Measurements from ENCODE around the gene CLEC16A. TPM values are rescaled to one million over a fixed set of nuclear protein-coding genes. Genes with fewer than 3 reads are reported as not detected.

Gene CLEC16A
- total RNA-seq, 1 donor, result 35.5 TPM

DNA sequence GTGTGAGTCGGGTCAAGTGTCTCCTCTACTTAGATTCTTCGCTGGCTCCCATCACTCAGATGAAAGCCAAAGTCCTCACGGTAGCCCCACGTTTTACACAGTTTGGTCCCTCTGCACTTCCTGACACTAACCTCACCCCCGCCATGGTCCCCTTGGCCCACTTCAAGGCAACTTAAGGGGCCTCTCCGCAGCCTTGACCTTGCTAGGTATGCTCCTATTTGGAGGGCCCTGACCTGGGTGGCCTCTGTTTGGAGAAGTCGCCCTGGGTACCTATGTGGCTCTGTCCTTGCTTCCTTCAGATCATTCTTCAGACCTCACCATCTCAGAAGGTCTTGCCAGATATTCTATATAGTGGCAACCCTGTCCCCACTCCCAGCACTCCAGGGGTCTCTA is 201.5 kb downstream of the CLEC16A start:
- DNase-seq (ENCODE audit: low read depth in 2 of 3, low spot score in 2 of 3), result no peak

DNA sequence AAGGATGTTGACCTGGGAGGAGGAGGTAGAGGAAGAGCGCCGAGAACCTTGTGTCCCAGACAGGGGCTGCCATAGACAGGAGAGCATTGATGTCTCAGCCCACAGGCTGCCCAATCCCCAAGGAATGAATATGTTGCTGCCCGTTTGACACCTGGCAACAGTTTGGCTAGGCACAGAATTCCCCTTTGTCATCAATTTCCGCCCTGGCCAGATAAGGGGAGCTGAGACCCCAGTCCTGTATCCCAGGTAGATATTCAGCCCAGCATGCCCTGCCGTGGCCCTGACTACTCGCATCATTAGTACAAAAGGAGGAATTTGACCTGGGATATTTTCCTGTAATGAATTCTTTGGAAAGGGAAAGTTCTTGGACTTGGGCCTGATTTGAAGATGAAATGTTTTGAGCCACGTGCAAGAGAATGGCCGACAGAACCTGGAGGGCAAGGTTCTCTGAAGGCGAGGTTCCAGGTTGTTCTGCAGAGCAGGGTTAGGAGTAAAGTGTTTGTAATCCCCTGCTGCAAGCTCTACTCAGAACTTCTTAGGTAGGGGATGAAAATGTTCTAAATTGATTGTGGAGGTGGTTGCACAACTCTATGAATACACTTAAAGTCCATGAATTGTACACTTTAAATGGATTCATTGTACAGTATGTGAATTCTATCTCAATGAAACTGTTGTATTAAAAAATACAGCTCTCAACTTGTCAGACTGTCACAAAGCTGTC is 202.8 kb downstream of the CLEC16A start:
- no peak for DNase-seq (ENCODE audit: low read depth in 2 of 3, low spot score in 2 of 3)

DNA sequence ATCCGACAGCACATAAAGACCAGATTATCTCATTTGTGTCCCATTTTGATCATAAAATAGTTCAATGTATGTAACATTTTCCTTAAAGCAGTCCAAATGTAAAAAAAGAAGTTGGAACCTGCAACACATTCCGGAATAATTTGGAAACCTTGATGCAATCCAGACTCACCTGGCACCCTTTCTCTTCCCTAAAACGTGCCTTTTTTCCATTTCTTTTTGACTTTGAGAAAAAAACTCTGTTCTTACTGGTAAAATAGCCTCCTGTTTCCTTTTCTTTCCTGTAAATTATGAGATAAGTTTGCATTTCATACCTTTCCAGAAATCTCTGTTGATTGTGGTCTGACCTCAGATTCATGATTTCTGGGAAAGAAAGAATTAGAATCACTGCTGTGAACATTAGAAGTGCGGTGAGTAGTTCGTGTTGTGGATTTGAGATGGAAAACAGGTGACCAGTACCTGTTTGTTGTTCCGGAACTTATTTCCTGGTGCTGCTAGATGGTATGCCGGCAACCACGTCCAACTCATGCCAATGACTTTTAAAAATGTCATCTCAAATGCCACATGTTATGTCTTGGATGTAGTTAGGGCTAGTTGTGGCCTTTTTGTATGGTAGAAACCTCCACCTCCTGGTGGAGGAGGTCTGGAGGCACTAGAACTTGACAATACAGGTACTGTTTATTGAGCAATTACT is 203.5 kb downstream of the CLEC16A start:
- no peak for DNase-seq (ENCODE audit: low read depth in 2 of 3, low spot score in 2 of 3)

DNA sequence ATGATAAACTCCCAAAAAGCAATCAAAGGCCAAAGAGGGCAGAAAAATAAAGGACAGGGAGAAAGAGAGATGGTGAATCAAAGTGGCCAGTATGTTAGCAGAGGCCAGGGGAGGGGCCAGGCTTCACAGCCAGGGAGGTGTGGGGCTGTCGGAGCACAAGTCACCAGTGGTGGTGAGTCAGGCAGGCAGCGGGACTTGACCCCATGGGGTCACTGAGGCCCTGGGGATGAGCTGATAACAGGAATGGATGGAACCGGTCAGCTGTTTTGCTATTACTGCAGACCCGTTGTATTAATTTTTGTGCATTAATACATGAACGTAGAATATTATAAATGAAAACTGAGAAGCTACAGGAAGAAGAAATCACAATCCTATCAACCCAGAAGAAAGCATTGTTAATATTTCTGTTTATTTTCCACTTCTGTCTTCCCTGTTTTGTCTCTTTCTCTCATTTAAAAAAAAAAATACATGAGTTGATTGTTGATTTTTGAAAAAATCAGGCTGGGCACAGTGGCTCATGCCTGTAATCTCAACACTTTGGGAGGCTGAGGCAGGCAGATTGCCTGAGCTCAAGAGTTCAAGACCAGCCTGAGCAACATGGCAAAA is 204.8 kb downstream of the CLEC16A start:
- no peak for DNase-seq (ENCODE audit: low read depth in 2 of 3, low spot score in 2 of 3)

DNA sequence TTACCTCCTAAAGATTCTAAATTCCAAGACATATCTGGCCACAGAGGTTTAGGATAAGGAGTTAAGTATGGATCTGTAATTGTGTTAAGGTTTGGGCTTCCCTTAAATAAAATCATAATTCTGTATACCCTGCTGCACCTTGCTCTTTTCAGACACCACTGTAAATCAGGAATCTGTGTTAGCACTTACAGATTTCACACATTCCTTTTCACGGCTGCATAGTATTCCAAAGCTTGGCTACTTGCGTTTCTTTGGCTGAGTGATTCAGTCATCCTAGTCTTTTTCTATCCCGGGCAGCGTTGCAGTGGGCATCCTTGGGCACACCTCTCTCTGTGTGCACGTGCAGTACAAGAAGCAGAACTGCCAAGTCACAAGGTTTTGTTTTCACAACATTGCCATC is 205.8 kb downstream of the CLEC16A start:
- no peak for DNase-seq (ENCODE audit: low read depth in 2 of 3, low spot score in 2 of 3)

DNA sequence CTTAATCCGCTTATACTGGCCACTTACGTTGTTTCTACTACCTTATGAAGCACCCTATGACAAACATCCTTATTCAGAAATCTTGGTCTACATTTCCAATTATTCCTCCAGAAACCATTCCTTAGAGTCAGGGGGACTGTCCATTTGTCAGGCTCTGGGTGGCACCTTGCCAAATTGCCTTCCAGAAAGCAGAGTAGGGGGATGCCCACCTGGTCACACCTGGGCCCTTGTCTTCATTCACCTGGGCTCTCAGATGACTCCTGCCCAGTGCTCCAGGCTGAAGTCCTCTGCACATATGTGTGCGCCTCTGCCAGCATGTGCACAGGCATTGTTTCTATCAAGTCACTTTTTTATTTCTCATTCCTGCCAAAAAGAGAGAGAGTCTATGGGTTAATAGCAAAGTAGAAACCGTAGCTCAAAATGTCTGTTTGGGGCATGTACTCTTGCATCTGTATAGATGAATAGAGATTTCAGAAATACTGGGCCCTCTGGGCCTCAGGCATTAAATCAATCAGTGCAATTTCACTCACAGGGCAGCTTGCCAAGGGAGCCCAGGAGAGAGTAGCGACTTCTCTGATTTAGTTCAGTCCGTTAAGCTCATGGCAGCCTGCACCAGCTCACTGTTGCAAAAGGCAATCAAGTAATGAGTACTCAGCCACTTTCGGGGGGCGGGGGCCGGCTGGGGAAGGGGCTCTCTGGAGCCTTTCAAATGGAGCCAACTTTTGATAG is 207.0 kb downstream of the CLEC16A start:
- DNase-seq (ENCODE audit: low read depth in 2 of 3, low spot score in 2 of 3), result no peak

DNA sequence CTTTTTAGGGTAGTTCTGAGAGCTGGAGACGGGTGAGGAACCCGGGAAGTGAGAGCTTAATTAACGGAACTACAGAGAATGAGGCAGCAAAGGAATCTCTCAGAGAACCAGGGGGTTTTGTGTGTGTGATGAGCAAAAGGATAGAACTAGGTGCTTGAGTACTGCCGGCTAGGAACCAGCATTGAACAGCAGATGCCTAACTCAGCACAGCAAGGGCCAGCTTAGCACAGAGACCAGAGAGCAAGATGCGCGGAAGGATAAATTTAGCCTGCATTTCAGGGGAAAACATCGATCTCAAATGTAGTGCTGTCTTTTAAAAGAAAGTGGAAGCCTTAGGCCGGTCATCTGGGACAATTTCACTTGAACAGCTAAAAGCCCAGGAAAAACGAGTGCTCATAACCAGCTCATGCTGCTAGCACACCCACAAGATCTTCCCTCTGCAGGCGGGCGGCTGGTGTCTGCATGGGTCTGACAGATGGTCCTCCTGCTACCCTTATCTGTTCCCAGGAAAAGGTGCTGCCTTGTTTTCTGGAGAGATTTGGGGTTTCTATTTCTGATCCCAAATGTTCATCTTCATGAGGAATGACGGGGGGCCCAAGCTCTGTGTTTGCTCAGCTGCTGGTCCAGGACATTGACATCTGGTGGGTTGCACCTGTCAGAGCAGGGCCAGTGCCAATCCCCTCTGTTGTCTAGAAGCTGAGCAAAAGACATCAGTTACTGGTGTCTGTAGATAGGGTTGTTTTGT is 207.7 kb downstream of the CLEC16A start:
- no peak for DNase-seq (ENCODE audit: low read depth in 2 of 3, low spot score in 2 of 3)

DNA sequence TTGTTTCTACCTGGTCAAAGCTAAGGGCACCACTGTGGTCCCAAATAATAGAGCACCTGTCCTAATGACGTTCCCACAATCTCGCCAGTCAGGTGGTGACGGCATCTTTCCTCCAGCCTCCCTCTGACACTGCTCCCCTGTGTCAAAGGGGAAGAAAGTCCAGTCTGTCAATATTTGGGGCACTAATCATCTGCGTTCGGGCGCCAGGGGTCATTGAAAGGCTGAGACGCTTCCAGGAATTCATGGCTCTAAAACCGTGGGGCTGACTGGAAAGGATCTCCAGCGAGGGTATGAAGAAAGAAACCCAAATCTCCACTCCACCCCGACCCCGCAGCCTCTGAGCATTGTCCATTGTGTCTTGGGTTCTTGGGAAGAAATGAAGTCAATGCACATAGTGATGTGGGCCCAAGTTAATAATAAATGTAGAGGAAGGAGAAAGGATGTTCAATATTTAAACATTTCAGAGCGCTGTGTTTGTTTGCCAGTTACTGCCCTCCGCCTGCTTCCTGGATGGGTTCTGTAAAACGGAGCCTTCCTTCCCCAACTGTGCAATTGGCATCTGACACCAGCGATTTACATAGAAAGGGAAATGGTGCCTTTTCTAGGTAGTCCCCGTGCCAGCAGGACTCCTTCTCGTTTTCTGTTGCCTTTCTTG is 208.4 kb downstream of the CLEC16A start:
- DNase-seq (ENCODE audit: low read depth in 2 of 3, low spot score in 2 of 3), result peak in 2 of 3 donors; percentile 34 to 74

DNA sequence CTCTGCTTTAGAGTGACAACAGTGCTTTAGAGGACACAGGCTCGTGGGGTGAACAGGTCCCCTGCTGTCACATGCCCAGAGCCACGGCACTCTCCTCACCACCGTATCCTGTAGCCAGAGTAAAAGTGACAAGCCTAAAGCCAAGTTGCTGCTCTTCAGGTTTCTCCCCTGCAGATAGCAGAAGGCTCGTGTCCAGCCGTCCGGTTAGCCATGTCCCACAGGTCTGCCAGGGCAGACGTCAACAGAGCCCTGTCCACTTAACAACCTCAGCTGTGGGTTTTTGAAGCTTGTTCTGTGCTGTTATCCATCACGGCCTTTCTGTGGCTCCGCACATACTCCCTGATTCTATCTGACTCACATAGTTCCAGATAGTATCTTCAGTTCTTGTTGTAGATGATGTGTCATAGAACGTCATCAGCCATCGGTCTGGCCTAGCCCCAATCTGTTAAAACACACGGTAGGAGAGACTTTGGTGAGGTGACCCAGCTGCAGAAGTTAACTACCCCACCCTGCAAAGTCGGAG is 211.0 kb downstream of the CLEC16A start:
- DNase-seq (ENCODE audit: low read depth in 2 of 3, low spot score in 2 of 3), result no peak

DNA sequence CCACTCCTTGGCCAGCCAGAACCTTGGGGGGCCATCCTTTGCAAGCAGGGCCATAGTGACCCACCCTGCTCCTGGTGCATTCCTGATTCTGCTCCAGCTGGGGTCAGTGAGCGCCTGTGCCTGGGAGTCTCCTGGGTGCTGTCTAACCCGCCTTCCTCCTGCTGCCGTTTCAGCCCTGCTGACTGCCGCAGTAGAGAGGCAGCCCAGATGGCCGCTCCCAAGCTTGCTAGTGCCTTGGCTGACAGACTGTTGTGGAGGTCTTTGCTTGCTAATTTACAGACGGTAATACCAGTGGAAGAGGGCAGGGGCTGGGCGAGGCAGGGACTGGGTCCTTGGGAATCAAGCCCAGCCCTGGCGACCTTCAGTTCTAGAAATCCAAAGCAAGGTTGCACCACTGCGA is 212.0 kb downstream of the CLEC16A start:
- no peak for DNase-seq (ENCODE audit: low read depth in 2 of 3, low spot score in 2 of 3)

DNA sequence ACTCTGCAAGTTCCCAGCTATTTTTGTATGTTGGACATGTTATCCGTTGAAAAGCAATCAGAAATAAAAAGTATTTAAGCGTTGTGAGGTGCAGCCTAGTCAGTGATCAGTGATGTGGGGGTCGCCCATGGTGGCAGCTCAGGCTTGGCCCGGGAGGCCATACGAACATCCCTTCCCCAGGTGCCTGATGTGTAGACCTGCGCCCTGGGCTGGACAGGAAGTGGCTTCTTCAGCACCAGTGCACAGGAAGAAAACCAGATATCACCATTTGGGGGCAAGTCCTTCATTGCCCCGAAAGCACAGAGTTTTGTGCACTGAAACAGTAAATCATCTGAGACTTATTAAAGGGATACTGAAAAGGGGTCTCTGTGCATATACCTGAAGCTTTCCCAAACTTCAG is 212.8 kb downstream of the CLEC16A start:
- no peak for DNase-seq (ENCODE audit: low read depth in 2 of 3, low spot score in 2 of 3)

DNA sequence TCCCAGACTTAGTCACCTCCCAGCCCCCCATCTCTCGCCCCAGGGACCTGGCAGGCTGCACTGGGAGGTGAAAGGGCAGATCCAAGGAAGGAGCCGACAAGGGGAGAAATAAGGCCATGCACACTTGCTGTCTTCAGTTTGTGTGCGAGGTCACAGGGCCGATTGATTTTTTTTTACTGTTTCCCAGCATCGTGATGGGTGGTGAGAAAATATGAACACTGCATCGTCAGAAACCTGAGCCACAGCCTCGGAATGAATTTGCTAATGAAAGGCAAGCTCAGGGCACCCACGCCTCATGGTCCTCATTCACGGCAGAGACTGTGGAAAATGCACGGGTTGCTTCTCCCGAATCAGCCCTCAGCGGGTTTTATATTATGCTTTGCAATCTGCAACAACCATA is 213.7 kb downstream of the CLEC16A start:
- no peak for DNase-seq (ENCODE audit: low read depth in 2 of 3, low spot score in 2 of 3)

DNA sequence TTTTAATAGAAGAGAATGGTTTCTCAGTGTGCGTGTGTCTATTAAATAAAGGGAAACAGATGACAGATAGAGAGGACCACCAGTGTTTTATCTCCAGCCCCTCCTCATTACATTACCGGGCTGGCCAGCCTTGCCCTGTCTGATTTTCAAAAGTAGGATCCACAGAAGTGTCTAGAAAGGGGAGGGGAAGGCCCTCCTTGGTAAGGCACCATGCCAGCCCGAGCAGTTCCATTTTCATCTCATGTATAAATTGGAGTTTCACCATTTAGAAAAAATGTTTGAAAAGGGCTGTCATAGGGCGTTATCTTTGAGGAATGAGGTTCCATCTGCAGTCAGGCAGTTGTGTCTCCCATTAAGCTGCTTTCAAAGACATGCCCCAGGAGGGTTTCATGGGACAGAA is 214.9 kb downstream of the CLEC16A start:
- DNase-seq (ENCODE audit: low read depth in 2 of 3, low spot score in 2 of 3), result no peak

DNA sequence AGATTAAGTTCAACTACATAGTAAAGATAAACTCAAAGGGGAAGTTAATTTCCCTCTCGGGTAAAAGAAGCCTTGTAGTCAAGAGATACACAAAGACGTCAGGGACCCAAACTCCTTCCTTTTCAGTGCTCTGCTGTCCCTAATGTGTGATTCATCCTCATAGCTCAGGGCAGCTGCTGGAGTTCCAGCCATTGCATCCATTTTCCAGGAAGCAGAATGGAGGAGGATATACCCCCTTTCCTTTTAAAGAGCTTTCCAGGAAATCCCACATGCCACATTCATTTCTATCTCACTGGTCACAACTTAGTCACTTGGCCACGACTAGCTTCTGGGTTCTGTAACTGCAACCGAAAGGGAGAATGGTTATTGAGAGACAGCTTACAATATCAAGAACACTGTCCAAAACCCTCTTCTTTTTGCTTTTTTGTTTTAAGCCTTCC is 216.3 kb downstream of the CLEC16A start:
- DNase-seq (ENCODE audit: low read depth in 2 of 3, low spot score in 2 of 3), result no peak

DNA sequence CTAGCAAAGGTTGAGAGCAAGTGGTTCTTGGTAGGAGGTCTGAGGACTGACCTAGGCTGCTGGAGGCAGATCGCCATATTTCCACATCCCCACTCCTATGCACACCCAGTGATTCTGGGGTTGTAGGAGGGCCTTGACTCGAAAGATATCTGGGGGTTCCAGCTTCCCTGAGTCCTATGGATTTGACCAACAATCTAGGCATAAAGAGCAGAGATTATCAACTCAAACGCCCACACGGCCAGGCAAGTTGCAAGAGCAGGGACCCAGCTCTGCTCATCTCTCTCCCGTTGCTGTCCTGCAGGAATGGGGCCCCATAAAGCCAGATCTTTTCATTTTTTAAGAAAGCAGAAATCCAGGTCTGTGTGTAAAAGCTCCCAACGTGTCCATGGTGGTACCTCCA is 217.1 kb downstream of the CLEC16A start:
- no peak for DNase-seq (ENCODE audit: low read depth in 2 of 3, low spot score in 2 of 3)

DNA sequence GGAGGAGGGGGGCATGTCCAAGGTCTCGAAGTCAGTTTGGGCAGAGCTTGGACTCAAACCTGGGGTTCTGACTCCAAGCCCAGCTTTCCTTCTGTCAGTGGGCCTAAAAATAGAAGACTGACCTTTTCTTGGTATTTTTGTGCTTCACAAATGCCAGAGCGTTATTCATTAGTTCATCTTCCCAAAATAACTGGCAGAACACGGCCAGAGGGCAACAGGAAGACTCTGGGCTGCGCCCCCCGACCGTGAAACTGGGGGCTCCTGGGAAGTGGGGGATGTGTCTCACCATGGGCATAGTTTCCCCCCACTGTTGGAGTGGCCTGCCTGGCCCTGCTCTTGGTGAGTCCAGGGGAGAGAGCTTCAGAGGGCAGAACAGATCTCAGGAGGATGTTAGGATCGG is 217.6 kb downstream of the CLEC16A start:
- DNase-seq (ENCODE audit: low read depth in 2 of 3, low spot score in 2 of 3), result no peak

DNA sequence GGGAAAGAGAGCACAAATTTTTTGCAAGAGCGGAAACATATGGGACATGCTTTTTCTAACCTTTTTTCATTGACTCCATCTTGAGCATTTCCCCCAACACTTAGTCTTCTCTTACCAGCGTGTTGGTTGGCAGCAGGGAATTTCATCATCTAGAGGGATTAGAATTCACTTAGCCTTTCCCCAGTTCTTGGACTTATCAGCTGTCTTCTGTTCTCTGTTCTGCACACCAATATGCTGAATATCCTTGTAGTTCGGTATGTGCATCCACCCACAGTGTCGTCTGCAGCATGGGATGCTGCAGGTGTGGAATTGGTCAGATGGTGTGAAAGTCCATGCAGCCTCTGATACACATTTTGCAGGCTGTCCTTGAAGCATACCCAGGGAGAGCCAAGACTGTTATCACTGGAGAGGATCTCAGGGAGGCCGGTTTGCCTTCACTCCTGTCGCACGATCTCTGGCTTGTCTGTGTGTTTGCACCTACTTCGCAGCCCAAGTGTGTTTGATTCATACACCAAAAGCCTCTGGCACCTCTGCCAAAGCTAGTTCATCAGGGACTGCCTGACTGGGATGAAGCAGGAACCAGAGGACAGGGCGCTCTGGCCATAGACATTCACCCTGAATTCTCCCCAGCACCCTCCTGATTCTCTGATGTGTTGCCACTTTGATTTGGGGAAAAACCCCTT is 218.4 kb downstream of the CLEC16A start:
- no peak for DNase-seq (ENCODE audit: low read depth in 2 of 3, low spot score in 2 of 3)

DNA sequence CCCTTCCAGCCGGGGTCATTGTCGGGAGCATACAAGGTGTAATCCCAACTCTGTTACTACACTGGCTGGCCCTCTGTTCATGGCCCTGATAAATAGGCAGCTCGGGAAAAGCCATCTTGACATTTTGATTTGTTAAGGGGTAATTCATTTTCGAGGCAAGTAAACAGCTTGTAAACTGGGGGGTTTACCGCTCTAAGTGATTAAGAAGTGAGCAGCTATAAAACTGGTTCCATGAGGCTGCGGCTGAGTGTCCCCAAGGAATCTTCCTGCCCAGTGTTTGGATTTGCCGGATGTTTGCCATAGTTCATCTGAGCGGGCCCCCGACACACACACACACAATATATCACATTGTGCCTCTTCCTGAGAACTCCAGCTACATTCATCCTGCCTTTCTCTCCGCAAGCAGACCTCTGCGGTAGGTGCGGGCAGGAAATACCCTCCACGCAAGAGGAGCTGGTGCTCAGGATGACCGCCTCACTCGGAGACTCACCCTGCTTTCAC is 219.4 kb downstream of the CLEC16A start:
- DNase-seq (ENCODE audit: low read depth in 2 of 3, low spot score in 2 of 3), result no peak

All from hematopoietic multipotent progenitor cell (in vitro differentiated cells).